Subcutaneous adipose tissue (tissue), 4 donors: ENCODE measurements around the gene ZKSCAN4. TPM values are rescaled to one million over a fixed set of nuclear protein-coding genes. Genes with fewer than 3 reads are reported as not detected.

ENCODE experiments used
- total RNA-seq, 4 donors: library from RNA; depleted of rRNA; stranded (reverse); fragments of >200 nt; gene quantifications; one replicate each; pipeline ENCODE4 v1.1.0, GENCODE V29; 2016
- TF ChIP-seq, protein P1 (sequence below): fragments of 450-650 bp; IDR thresholded peaks from one replicate; pipeline ENCODE4 v1.5.1; 2016; ENCODE audit warnings: low read depth, mild to moderate bottlenecking, control low read depth, antibody characterized with exemption, moderate library complexity

ZKSCAN4 gene
- total RNA-seq, 4 donors from 2014 or later: 1.3 to 6.6 (median 5.3) TPM

DNA sequence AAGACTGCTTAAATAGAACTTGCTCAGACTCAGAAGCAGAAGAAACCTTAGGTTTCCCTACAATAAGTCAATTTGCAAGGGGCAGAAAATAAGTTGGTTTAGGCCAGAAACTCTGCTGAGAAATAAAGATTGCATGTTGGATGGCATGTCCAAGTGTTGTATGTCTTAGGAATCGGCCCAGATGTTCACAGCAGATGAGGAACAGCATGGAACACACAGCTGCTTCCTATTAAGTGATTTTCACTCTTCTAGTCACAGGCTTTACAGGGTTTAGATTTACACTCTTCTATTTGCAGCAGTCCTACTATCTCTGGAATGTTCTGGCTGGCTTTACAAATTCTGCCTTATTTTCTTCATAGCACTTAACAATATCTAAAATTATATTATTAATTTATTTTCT, 3.2 kb downstream of the ZKSCAN4 start:
- TF ChIP-seq, protein P1, sequence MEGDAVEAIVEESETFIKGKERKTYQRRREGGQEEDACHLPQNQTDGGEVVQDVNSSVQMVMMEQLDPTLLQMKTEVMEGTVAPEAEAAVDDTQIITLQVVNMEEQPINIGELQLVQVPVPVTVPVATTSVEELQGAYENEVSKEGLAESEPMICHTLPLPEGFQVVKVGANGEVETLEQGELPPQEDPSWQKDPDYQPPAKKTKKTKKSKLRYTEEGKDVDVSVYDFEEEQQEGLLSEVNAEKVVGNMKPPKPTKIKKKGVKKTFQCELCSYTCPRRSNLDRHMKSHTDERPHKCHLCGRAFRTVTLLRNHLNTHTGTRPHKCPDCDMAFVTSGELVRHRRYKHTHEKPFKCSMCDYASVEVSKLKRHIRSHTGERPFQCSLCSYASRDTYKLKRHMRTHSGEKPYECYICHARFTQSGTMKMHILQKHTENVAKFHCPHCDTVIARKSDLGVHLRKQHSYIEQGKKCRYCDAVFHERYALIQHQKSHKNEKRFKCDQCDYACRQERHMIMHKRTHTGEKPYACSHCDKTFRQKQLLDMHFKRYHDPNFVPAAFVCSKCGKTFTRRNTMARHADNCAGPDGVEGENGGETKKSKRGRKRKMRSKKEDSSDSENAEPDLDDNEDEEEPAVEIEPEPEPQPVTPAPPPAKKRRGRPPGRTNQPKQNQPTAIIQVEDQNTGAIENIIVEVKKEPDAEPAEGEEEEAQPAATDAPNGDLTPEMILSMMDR: no peak

- TF ChIP-seq, protein P1: no peak
Observed at GRCh38 chr6:28245206-28245941, 6.7 kb downstream of the ZKSCAN4 start.

- TF ChIP-seq, protein P1: no peak
Observed at GRCh38 chr6:28243946-28244345, 8.1 kb downstream of the ZKSCAN4 start.

GRCh38 chr6:28240471-28240870, 11.6 kb downstream of the ZKSCAN4 start:
- TF ChIP-seq, protein P1: no peak

GRCh38 chr6:28239636-28240035, 12.4 kb downstream of the ZKSCAN4 start:
- TF ChIP-seq, protein P1: no peak

GRCh38 chr6:28235912-28236452, 16.1 kb downstream of the ZKSCAN4 start:
- TF ChIP-seq, protein P1: no peak

GRCh38 chr6:28232785-28233184, 19.3 kb downstream of the ZKSCAN4 start:
- TF ChIP-seq, protein P1: no peak
